ENCODE results near the gene USP24. TPM values are rescaled to one million over a fixed set of nuclear protein-coding genes. Genes with fewer than 3 reads are reported as not detected.

Gene USP24
- total RNA-seq, 1 experiment from 2014 or later, result 40.9 TPM

- no peaks in the 10 kb centered on the region for H3K27me3 Mint-ChIP-seq (ENCODE audit: low read depth)
- H3K9me3 Mint-ChIP-seq, result no peaks in the 10 kb centered on the region
- no peak overlapping the region for H3K4me3 Mint-ChIP-seq
- ChIA-PET POLR2A (no interaction called here), CTCF (interaction anchor here (0.7 kb wide), 1 partner anchor 183 kb away, joined by 3 read pairs; no protein-coding TSS in a partner anchor)
- H3K36me3 Mint-ChIP-seq, result peaks cover 72% of the 10 kb centered on the region
- H3K27ac Mint-ChIP-seq, result no peak overlapping the region
- no peak for TF ChIP-seq JAZF1 (CRISPR knock-in tag; IDR thresholded peaks at IDR 0.05)
- TF ChIP-seq ESRRA (CRISPR knock-in tag; IDR thresholded peaks at IDR 0.05; ENCODE audit: borderline replicate concordance), result no peak
- TF ChIP-seq ZNF281 (CRISPR knock-in tag; IDR thresholded peaks at IDR 0.05), result no peak
- no peak for TF ChIP-seq ZNF423 (CRISPR knock-in tag; IDR thresholded peaks at IDR 0.05)
- no peak for TF ChIP-seq NFATC4 (CRISPR knock-in tag; IDR thresholded peaks at IDR 0.05)
- TF ChIP-seq CREM (CRISPR knock-in tag; IDR thresholded peaks at IDR 0.05), result no peak
- TF ChIP-seq SP1 (CRISPR knock-in tag; conservative IDR thresholded peaks at IDR 0.05), result no peak
- no peak for TF ChIP-seq RORB (CRISPR knock-in tag; IDR thresholded peaks at IDR 0.05)
- TF ChIP-seq ZBTB21 (CRISPR knock-in tag; IDR thresholded peaks at IDR 0.05; ENCODE audit: borderline replicate concordance), result no peak
- TF ChIP-seq, protein P1, sequence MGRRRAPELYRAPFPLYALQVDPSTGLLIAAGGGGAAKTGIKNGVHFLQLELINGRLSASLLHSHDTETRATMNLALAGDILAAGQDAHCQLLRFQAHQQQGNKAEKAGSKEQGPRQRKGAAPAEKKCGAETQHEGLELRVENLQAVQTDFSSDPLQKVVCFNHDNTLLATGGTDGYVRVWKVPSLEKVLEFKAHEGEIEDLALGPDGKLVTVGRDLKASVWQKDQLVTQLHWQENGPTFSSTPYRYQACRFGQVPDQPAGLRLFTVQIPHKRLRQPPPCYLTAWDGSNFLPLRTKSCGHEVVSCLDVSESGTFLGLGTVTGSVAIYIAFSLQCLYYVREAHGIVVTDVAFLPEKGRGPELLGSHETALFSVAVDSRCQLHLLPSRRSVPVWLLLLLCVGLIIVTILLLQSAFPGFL (CRISPR knock-in tag; IDR thresholded peaks at IDR 0.05; ENCODE audit: borderline replicate concordance), result no peak
- no peak for TF ChIP-seq IRF1 (CRISPR knock-in tag; IDR thresholded peaks at IDR 0.05)
- no peak for DNase-seq (ENCODE audit: low spot score)
- no peak for ATAC-seq
- no peaks in the 10 kb centered on the region for H3K4me1 Mint-ChIP-seq
These were observed 87.3 kb downstream of the USP24 start for GRCh38 chr1:55127827-55128343.

- DNase-seq (ENCODE audit: low spot score) (no peak), ATAC-seq (no peak)
- Mint-ChIP-seq H3K27me3 (ENCODE audit: low read depth) (no peaks in the 10 kb centered on the region), H3K9me3 (no peaks in the 10 kb centered on the region), H3K4me3 (no peak overlapping the region), H3K4me1 (no peaks in the 10 kb centered on the region), H3K36me3 (peaks cover 82% of the 10 kb centered on the region), H3K27ac (no peak overlapping the region; the same call in 1 of the 2 replicates)
- ChIA-PET CTCF (interaction anchor here (0.7 kb wide), 1 partner anchor 19 kb away, joined by 3 read pairs; no protein-coding TSS in a partner anchor), POLR2A (no interaction called here)
- no peak for TF ChIP-seq CREB1 (CRISPR knock-in tag; IDR thresholded peaks at IDR 0.05)
- TF ChIP-seq ETV6 (CRISPR knock-in tag; IDR thresholded peaks at IDR 0.05), result no peak
- no peak for TF ChIP-seq TP53 (CRISPR knock-in tag; IDR thresholded peaks at IDR 0.05)
- TF ChIP-seq TEAD1 (CRISPR knock-in tag; IDR thresholded peaks at IDR 0.05), result no peak
- no peak for TF ChIP-seq FOXJ3 (CRISPR knock-in tag; IDR thresholded peaks at IDR 0.05; ENCODE audit: borderline replicate concordance)
- no peak for TF ChIP-seq IRF1 (CRISPR knock-in tag; IDR thresholded peaks at IDR 0.05)
- TF ChIP-seq NFATC4 (CRISPR knock-in tag; IDR thresholded peaks at IDR 0.05), result no peak
- no peak for TF ChIP-seq SOX15 (CRISPR knock-in tag; IDR thresholded peaks at IDR 0.05)
- TF ChIP-seq ZNF532 (CRISPR knock-in tag; IDR thresholded peaks at IDR 0.05; ENCODE audit: borderline replicate concordance), result no peak
- TF ChIP-seq PRDM15 (CRISPR knock-in tag; IDR thresholded peaks at IDR 0.05), result no peak
- no peak for TF ChIP-seq JAZF1 (CRISPR knock-in tag; IDR thresholded peaks at IDR 0.05)
- TF ChIP-seq, protein P2, sequence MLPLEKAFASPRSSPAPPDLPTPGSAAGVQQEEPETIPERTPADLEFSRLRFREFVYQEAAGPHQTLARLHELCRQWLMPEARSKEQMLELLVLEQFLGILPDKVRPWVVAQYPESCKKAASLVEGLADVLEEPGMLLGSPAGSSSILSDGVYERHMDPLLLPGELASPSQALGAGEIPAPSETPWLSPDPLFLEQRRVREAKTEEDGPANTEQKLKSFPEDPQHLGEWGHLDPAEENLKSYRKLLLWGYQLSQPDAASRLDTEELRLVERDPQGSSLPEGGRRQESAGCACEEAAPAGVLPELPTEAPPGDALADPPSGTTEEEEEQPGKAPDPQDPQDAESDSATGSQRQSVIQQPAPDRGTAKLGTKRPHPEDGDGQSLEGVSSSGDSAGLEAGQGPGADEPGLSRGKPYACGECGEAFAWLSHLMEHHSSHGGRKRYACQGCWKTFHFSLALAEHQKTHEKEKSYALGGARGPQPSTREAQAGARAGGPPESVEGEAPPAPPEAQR (CRISPR knock-in tag; IDR thresholded peaks at IDR 0.05), result no peak
- no peak for TF ChIP-seq MXD4 (CRISPR knock-in tag; IDR thresholded peaks at IDR 0.05; ENCODE audit: borderline replicate concordance)
These were observed 90.7 kb downstream of the USP24 start for GRCh38 chr1:55124470-55124869.
